ENCODE results near the gene LYRM9. TPM values are rescaled to one million over a fixed set of nuclear protein-coding genes. Genes with fewer than 3 reads are reported as not detected.

The LYRM9 gene
- total RNA-seq, 4 donors from 2014 or later = 14.0 to 33.5 (median 22.8) TPM

DNA sequence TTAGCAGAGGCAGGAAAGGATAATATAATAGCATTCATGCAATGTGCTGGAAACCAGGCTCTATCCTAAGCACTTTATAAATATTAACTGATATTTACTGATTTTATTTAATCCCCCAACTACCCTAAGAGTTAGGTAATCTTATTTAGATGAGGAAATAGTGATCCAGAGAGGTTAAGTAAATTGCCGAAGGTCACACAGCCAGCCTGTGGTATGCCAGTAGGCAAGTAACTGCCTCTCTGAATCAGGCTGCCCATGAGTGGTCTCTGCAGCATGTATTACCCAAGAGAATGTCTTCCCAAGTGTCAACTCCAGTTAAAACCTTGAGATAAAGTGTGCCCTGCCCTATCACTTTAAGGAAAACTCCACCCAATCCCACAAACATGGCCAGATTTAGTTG is 25.3 kb upstream of the LYRM9 start:
- no peak for TF ChIP-seq CTCF (IDR thresholded peaks at IDR 0.05; ENCODE audit: low read depth)

- no peak for TF ChIP-seq CTCF (IDR thresholded peaks at IDR 0.05; ENCODE audit: low read depth)
Measured at GRCh38 chr17:27917000-27917399, 23.8 kb upstream of the LYRM9 start.

GRCh38 chr17:27915709-27916108 is 22.5 kb upstream of the LYRM9 start:
- TF ChIP-seq CTCF (IDR thresholded peaks at IDR 0.05; ENCODE audit: low read depth) = no peak

GRCh38 chr17:27914382-27914781 is 21.2 kb upstream of the LYRM9 start:
- TF ChIP-seq CTCF (IDR thresholded peaks at IDR 0.05; ENCODE audit: low read depth) = no peak

- no peak for TF ChIP-seq CTCF (IDR thresholded peaks at IDR 0.05; ENCODE audit: low read depth)
Measured at GRCh38 chr17:27912964-27913363, 19.8 kb upstream of the LYRM9 start.

DNA sequence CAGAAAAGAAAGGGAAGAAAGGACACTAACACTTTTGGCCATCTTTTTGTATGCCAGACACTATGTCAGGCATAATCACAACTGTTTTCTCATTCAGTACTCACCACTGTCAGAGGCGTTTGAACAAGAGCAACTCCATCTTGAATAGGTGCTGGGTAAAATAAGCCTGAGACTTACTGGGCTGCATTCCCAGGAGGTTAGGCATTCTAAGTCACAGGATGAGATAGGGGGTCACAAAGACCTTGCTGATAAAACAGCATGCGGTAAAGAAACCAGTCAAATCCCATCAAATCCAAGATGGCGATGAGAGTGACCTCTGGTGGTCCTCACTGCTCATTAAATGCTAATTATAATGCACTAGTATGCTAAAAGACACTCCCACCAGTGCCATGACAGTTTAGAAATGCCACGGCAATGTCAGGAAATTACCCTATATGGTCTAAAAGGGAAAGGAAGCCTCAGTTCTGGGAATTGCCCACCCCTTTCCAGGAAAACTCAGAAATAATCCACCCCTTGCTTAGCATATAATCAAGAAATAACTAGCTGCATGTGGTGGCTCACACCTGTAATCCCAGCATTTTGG is 14.9 kb upstream of the LYRM9 start:
- no peak for TF ChIP-seq CTCF (IDR thresholded peaks at IDR 0.05; ENCODE audit: low read depth)

GRCh38 chr17:27906623-27907022 is 13.5 kb upstream of the LYRM9 start:
- TF ChIP-seq CTCF (IDR thresholded peaks at IDR 0.05; ENCODE audit: low read depth) = no peak
